ENCODE results near the gene OTULIN. TPM values are rescaled to one million over a fixed set of nuclear protein-coding genes. Genes with fewer than 3 reads are reported as not detected.
A peak's percentile ranks its signal among the peaks of the same experiment; 100 is the strongest.

The OTULIN gene
- total and polyA plus RNA-seq, 8 donors: 17.0 to 34.3 (median 21.4) TPM

GRCh38 chr5:14727428-14727865, 62.9 kb downstream of the OTULIN start:
- no peak overlapping the region for H3K27ac ChIP-seq
- DNase-seq (peak; percentile 75 to 94 (median 82)), ATAC-seq (peak; percentile 93)
- H3K4me3 ChIP-seq: no peak overlapping the region
- peaks cover 0 to 5% of the 10 kb centered on the region in 2 donors for H3K36me3 ChIP-seq
- no peaks in the 10 kb centered on the region for H3K9me3 ChIP-seq
- no peaks in the 10 kb centered on the region for H3K27me3 ChIP-seq
- peak; percentile 85 to 90 for TF ChIP-seq CTCF (IDR thresholded peaks at IDR 0.05)
- intact Hi-C loops (cut with DNase I): loop anchor here in 1 of 2 donors (5.0 kb wide), 1 partner anchor 285 kb away; no protein-coding TSS in a partner anchor
- peaks cover 0 to 6% of the 10 kb centered on the region in 2 donors for H3K4me1 ChIP-seq

- Histone ChIP-seq H3K27ac (no peak overlapping the region), H3K4me1 (peaks cover 0 to 6% of the 10 kb centered on the region in 2 donors), H3K27me3 (no peaks in the 10 kb centered on the region), H3K4me3 (no peak overlapping the region), H3K9me3 (no peaks in the 10 kb centered on the region), H3K36me3 (peaks cover 0 to 5% of the 10 kb centered on the region in 2 donors)
- ATAC-seq: no peak
- no peak for TF ChIP-seq CTCF (IDR thresholded peaks at IDR 0.05)
- intact Hi-C loops (cut with DNase I): loop anchor here in 1 of 2 donors (5.0 kb wide), 1 partner anchor 284 kb away; no protein-coding TSS in a partner anchor
- no peak for DNase-seq
Observed at GRCh38 chr5:14727928-14728458, 63.5 kb downstream of the OTULIN start.

- H3K4me3 ChIP-seq: no peak overlapping the region
- peaks cover 0 to 5% of the 10 kb centered on the region in 2 donors for H3K36me3 ChIP-seq
- no peak overlapping the region for H3K27ac ChIP-seq
- intact Hi-C loops (cut with DNase I): loop anchor here in 1 of 2 donors (5.0 kb wide), 1 partner anchor 284 kb away; no protein-coding TSS in a partner anchor
- no peaks in the 10 kb centered on the region for H3K9me3 ChIP-seq
- DNase-seq (no peak), ATAC-seq (no peak)
- H3K4me1 ChIP-seq: peaks cover 0 to 6% of the 10 kb centered on the region in 2 donors
- TF ChIP-seq CTCF (IDR thresholded peaks at IDR 0.05): no peak
- H3K27me3 ChIP-seq: no peaks in the 10 kb centered on the region
Observed at GRCh38 chr5:14728459-14728938, 64.0 kb downstream of the OTULIN start.

GRCh38 chr5:14729448-14730385, 65.2 kb downstream of the OTULIN start:
- no peak for DNase-seq

More at GRCh38 chr5:14729448-14730385, 65.2 kb downstream of the OTULIN start:
- ATAC-seq: no peak
- Histone ChIP-seq H3K9me3 (no peaks in the 10 kb centered on the region), H3K36me3 (peaks cover 0 to 5% of the 10 kb centered on the region in 2 donors), H3K4me1 (peaks cover 0 to 6% of the 10 kb centered on the region in 2 donors), H3K27ac (no peak overlapping the region), H3K4me3 (no peak overlapping the region), H3K27me3 (no peaks in the 10 kb centered on the region)
- intact Hi-C loops (cut with DNase I): loop anchor here in 1 of 2 donors (5.0 kb wide), 1 partner anchor 283 kb away; no protein-coding TSS in a partner anchor
- TF ChIP-seq CTCF (IDR thresholded peaks at IDR 0.05): no peak

All from left lung (tissue), 10 donors.